Measurements from ENCODE around the gene ZNF260.

The ZNF260 gene

GRCh38 chr19:36489118-36489919 lies 38.8 kb downstream of the ZNF260 start, which contains the start of gene ZNF566:
ZNF566 (minus strand) TSS chr19:36489561; CDS start chr19:36476557, 13,004 bp downstream.
- no peak for FAIRE-seq

DNA sequence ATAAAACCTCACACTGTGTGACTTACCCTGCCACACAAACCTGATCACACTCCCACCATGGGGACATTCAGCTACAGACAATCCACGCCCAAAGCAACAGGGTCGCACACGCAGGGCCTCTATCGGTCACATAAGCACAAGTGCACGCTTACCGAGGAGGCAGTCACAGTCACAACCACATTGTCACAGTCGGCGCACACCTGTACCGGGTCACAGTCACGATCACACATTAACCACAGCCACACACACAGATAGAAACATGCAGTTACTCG lies 39.3 kb downstream of the ZNF260 start:
- no peak for FAIRE-seq

- FAIRE-seq: no peak
These were observed 39.8 kb downstream of the ZNF260 start for GRCh38 chr19:36488118-36488845.

- no peak for FAIRE-seq
These were observed 44.4 kb downstream of the ZNF260 start for GRCh38 chr19:36483653-36484052.

GRCh38 chr19:36482876-36483275 lies 45.2 kb downstream of the ZNF260 start:
- FAIRE-seq: no peak
